NCI-H82 treated with DMSO at 0.1 percent for 48 hours (cell line): ENCODE data around the gene XCL2.
"Not testable (repeated sequence)": the region's sequence is repeated elsewhere in the genome, so short reads cannot be mapped to it uniquely, and the experiment has no call there.

ENCODE experiments used
- DNase-seq: peaks from one replicate; lab custom pipeline; 2025; ENCODE audit not compliant: unreplicated experiment; lab: John Stamatoyannopoulos, UW

Gene XCL2, protein sequence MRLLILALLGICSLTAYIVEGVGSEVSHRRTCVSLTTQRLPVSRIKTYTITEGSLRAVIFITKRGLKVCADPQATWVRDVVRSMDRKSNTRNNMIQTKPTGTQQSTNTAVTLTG

DNA sequence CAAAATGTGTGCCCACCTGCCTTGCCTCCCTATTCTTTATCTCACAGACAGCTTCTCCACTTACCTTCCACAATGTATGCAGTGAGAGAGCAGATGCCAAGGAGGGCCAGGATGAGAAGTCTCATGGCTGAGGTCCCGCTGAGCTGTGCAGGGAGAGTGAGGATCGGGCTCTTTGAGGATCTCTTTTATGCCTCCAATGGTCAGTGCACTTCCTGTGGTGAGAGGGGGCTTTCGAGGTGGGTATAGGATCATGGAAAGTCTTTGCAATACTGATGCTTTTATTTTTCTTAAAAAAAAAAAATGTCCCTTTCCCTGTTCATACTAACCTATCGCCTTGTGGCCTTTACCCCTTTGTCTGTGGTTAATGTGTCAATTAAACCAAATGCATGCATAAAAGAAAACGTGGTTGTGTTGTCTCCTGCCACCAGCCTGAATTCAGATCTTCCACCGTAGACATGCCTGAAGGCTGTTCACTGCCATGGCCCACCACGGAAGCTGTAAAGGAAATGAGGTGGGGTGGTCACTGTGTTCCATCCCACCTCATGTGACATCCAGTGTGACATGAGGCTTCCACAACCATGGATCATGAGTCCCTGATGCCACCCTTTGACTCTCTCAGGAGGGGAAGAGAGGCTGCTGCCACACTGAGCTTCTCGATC lies at the start of gene XCL2:
Gene XCL2 (minus strand): TSS at position 158 of the 659 bp plus-strand sequence. CDS start 33 bp downstream, at position 125.
- not testable (repeated sequence) for DNase-seq

DNA sequence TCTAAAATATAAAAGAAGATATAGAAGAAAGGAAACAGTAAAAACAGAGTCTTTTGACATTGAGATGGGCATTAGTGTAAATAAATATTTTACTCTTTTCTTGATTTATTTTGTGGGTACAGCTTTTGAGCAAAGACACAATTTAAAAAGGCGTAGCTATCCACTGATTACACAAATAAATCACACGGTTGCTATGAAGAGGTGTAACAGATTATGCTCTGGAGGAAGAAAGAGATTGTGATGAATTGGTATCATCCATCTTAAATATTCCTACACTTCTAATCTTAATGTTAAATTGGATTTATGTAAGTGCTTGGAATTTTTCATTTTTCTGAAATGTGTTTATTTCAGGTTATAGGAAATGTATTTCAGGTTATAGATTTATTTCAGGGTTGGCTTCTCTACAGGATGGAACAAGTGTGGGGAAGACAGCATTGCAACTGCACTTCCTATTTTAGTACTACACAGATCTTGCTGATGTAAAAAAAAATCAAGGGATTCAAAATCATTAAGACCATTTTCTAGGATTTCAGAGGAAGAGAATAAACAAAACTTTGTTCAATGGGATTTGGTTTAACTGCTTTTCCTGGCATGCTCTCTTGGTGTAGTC lies 47.9 kb upstream of the XCL2 start:
- DNase-seq: no peak

DNA sequence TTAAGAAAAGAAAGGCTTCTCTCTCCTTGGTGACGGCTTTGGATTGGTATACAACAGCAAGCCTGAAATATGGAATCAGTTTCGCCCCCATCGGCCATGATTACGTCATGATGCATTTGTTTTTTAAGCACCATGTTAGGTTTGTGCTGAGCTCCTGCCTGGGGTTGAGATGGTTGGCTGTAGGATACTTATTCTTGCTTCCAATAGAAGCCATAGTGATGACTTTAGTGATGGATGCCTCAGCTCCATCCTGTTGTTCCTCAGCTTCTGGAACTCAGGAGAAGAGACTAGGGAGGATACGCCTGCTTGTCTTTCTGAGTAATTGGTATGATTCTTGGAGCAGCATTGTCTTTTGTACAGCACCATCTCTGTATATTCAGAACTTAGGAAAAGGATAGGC lies 47.3 kb upstream of the XCL2 start:
- DNase-seq: no peak

DNA sequence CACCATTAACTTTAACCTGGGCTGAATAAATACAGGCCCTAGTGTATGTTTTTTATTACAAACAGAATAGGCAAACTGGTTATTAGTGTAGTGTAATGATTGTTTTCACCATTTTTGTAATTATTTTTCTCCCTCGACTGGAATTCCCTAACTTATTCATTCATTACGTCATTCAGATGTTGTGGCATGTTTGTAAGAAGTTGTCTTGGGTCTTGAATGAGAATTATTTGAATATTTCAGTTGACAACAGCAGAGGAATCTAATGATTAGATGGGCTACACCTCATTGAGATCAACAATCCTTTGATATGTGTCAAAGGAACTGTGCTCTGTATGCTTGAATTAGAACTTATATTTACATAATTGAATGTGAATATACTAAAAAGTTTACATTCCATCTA lies 45.4 kb upstream of the XCL2 start:
- DNase-seq: no peak

DNA sequence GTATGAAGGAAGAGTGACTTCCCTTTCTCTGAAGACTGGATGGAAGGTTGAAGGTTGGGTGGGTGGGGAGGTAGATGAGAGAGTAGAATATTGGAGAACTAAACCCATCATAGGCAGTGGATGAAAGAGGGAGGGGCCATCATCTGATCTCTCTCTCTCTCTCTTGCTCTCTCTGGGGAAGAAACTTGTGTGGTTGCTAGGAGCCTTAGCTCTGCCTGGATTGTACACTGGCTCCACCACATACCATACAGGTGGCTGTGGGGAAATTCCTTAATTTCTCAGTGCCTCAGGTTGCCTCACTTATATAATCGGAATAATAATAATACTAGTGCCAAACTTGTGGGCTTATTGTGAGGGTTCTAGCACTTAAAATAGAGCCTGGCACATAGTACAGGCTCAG lies 42.1 kb upstream of the XCL2 start:
- no peak for DNase-seq

DNA sequence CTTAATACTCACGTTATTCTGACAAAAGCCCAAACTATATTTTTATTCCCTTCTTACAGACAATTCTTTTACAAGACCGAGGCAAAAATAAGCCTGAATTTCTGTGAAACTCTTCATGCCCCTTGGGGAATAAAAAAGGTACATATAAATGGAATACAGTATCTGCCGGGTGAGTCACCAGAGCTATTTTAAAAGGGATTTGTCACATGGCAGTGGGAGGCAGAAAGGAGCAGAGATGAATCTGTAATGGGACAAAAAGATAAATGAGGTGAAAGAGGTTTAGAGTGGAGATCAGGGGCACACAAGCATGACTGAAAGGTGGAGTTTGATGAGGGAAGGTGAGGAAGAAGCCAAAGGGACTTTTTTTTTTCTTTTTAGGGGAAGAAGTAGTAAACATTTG lies 41.4 kb upstream of the XCL2 start:
- no peak for DNase-seq

DNA sequence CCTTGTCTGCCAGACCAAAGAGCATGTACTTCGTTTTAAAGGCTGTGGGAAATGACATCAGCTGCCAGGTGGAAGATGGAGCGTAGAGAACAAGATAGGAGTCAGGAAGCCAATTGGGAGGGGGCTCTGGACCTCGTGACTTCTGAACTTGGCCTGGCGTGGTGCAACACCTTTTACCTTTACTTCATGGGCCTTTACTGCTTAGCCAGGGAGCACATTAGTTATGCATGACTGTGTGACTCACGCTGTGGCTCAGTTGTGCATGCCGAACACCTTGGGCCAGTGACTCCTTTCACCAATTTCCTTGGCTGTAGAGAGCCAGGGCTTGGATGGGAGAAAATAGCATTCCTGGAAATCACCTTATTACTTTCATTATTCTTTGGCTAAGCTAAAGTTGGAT lies 39.8 kb upstream of the XCL2 start:
- no peak for DNase-seq

DNA sequence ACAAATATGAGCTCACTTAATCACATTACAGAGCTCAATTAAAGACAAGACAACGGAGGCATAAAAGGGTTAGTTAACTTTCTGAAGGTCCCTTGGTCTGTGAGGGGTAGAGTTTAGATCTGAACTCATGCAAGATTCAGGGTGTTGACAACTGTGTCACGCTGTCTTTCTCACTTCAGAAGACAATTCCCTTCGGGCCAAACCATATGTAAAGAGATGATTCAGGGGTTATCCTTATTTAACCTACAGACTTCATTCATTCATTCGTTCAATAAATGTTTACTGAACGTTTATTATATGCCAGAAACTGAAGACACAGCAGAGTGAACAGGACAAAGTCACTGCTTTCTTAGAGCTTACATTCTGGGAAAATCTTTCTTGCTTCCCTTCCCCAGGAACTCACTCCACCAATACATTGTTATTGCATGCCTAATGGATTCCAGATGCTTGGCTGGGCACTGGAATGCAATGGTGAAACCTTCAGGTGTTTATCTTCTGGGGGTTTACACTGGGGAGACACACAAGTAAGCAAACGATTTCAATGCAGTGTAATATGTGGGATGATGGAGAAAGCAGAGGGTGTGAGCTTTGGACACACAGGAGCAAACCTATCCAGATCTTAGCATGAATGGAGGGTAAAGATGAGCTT lies 39.0 kb upstream of the XCL2 start:
- DNase-seq: no peak

DNA sequence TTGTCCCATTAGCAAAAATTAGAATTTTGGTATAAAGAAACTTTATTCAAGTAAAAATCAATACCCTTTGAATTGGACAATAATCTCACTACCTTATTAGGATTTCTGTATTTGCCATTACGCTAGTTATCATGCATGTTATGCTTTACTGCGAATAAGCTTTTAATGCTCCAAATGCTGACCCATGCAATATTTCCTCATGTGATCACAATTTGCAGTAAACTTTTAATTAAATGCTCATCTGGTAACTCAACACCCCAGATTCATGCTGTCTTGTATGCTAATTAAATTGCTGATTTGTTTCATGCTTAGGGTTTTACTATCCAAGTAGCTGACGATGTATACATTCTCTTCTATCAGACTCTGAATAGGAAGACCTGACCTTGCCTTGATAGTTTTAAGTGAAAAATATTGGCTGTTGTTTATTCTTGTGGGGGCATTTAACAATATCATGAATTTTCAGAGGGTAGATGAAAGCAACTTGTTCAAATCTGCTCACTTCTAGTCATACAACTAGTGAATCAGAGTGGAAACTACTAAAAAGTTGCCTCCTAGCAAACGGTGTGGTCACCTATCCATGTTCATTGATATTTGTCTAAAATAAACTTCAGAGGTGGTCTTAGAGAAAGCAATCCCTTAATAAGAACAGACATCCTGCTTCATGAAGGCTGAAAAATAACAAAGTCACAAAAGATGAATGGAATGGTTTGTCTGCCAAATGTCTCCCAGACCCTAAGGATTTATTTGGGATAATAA lies 38.2 kb upstream of the XCL2 start:
- DNase-seq: no peak

DNA sequence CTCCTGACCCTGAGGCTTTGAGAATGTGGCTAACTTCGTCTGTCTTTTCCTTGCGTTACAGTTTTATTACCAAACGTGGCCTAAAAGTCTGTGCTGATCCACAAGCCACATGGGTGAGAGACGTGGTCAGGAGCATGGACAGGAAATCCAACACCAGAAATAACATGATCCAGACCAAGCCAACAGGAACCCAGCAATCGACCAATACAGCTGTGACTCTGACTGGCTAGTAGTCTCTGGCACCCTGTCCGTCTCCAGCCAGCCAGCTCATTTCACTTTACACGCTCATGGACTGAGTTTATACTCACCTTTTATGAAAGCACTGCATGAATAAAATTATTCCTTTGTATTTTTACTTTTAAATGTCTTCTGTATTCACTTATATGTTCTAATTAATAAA lies 37.2 kb upstream of the XCL2 start:
- DNase-seq: not testable (repeated sequence)

DNA sequence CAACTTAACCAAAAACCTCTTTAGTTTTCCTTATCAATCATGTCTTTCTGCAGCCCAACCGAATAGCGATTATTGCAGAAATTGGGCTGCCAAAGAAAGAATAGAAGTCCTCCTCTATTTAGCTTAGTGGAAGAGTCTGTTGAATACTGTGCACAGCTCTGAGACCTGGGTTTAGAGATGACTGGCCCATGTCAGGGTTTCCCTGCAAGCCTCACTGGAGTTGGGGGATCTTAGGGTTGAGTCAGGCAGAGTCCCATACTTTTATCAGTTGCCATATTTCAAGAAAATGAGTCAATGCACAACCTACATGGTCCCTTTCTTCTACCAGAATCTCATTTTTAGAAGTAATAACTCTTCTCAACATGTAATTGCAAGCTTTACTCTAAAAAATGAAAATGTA lies 36.5 kb upstream of the XCL2 start:
- not testable (repeated sequence) for DNase-seq

DNA sequence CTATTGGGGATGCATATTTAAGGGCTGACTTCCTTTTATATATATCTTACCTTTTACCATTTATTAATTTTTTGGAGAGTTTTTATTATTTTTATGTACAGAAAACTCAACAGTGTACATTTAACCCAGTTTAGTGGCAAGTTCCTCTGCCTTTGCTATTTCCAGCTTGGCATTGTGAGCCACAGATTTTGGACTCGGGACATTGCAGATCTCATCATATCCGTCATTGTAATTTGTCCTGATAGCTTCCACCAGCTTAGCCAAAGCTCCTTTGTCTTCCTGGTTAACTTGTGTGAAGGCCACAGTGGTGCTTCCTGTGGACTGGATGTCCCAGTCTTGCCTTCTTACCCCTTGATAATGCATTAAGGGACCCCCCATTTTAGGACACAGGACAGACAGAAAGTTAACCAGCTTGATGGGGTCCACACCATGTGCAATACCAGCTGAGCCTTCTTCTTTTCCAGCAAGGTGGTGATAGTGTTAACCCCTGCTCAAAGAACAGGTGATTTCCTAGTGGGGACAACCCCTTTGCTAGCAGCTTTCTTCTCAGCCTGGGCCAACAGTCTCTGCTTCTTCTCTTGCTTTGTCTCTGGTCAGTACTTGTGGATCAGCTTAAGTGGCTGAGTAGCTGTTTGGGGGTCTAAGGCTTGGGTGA lies 34.9 kb upstream of the XCL2 start:
- not testable (repeated sequence) for DNase-seq

DNA sequence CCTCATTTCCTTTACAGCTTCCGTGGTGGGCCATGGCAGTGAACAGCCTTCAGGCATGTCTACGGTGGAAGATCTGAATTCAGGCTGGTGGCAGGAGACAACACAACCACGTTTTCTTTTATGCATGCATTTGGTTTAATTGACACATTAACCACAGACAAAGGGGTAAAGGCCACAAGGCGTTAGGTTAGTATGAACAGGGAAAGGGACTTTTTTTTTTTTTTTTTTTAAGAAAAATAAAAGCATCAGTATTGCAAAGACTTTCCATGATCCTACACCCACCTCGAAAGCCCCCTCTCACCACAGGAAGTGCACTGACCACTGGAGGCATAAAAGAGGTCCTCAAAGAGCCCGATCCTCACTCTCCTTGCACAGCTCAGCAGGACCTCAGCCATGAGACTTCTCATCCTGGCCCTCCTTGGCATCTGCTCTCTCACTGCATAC lies 32.5 kb upstream of the XCL2 start, which contains the start of gene XCL1:
Gene XCL1 (plus strand): TSS at position 361 of the 444 bp plus-strand sequence. CDS start 33 bp downstream, at position 394.
- not testable (repeated sequence) for DNase-seq

DNA sequence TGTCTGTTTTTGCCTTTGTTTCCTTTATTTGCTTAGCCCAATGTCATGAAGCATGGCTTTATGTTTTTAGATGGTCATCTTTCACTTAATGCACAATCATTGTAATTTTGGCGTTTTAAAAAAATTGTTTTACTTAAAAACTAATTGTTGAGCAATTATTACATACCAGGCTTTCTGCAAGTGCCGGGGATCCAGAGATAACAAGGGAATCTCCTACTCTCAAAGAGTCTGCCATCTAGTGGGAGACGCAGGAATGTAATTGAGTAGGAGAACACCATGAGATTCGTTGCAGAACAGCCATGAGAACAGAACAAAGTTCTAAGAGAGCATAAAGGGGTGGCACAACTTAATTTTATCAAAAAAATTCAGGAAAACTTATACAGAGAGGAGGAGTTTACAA lies 30.4 kb upstream of the XCL2 start:
- DNase-seq: not testable (repeated sequence)

DNA sequence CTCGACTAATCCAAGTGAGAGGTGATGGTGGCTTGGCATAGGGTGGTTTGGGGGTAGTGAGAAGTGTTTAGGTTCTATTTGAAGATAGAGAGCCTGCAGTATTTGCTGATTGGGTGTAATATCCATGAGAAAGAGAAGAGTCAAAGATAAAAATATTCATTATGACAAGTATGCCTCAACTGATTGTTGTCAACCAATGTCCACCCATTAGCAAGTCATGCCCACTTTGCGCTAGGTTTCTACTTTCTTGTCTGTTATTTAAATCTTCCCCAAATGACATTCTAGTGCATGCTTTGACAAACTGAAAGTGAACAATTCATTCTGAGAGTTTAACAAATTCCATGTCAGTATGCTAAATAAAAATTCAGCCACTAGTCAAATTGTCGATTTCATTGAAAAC lies 28.8 kb upstream of the XCL2 start:
- no peak for DNase-seq

DNA sequence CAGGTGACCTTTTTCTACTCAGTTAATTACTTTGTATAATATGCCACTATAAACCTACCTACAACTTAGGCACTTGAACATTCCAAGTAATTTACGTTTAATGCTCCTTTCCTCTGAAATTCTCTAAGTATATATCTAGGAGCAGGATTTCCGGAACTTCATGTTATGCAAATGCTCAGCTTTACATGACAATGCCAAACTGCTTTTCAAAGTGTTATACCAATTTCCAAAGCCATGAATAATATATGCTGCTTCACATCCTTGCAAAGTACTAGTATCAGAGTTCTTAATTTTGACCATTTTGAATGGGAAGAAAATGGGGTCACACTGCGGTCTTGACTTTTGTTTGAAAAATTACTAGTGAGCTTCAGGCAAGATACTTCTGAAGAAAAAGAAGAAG lies 26.9 kb upstream of the XCL2 start:
- no peak for DNase-seq

DNA sequence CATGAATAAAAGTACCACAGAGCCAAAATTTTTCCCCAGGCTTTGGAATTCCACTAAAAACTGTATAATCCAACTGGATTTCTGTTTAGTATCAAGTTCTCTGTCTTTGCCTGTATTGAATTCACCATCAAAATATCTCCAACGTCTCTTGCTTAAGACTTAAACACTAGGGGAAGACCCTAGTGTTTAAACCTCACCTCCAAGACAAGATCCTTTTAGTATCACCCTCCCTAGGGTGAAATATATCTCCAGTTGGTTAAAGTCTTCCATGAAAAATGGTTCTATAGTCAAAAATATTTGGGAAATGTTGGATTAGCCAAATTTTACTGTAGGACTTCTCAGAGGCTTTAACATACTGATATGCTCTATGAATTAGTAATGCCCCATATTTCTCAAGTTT lies 24.5 kb upstream of the XCL2 start:
- no peak for DNase-seq

DNA sequence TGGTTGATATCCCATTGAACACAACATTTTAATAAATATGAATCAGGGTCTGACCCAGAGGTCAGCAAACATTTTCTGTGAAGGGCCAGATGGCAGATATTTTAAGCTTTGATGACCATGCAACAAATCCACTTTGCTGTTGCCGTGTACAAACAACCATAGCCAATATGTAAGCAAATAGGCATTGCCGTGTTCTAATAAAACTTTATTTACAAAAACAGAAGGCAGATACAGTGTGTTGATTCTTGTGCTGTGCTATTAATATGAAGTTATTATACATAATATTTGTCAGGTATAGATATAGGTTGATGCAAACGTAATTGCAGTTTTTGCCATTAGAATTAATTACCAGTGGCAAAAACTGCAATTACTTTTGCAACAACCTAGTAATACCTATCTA lies 23.8 kb upstream of the XCL2 start:
- DNase-seq: no peak

DNA sequence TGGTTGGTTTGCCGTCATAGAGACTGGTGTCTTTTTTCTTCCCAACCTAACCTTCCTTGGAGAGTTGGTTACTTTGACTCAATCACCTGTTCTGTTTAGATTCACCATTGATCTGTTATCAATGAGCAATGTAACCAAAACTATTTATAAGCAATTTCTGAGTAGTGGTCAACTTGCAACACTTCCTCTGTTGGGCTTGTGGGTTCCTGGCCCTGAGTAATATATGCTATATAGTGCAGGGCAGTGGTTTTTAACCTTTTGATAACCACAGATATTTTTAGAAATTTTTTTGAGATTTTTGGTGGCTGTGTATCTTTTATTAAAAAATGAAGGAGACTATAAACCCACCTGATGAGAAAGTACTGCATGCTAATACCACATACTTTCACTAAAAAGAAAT lies 23.2 kb upstream of the XCL2 start:
- DNase-seq: no peak

DNA sequence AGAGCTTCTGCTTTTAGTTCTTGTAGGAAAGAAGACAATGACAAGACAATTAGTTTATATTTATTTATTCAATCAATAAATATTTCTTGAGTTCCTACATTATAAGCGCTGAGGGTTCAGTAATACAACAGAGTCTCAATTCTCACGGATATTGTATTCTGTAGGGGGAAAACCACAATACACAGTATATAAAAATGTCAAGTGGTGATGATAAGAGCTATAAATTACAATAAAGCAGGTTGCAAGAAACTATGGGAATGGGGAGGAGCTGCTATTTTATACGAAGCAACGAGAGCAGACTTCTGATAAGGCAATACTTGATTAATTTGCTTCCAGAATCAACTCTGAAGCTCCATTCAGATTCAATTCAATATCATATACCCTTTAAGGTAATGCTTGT lies 22.0 kb upstream of the XCL2 start:
- DNase-seq: no peak

DNA sequence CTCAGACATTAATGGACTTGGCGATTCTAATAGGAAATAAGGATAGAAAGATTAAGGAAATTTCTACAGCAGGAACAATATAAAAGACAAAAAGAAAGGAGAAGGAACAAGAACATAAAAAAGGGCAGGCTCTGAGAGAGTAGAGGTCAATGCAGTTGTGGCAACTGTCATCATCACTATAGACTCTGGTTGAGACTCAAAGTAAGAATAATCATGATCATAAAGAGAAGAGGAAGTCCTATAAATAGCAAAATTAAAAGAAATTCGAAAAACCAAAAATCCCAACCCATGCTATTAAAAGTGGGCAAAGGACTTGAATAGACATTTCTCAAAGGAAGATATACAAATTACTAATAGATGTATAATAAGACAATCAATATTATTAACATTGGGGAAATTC lies 18.2 kb upstream of the XCL2 start:
- no peak for DNase-seq
